Measurements from ENCODE around the gene NBL1. TPM values are rescaled to one million over a fixed set of nuclear protein-coding genes. Genes with fewer than 3 reads are reported as not detected.

Gene NBL1
- total and polyA plus RNA-seq, 2 donors (not counting 1 experiment from before 2014, with no cell fraction given), result 59.3 to 103 TPM

GRCh38 chr1:19656134-19656779 lies 12.1 kb downstream of the NBL1 start:
- Histone ChIP-seq H3K9me3 (ENCODE audit: control insufficient read depth, insufficient read depth, low read depth, low read length) (no peaks in the 10 kb centered on the region), H3K79me2 (ENCODE audit: control insufficient read depth, insufficient read depth, low read length) (peaks cover 28% of the 10 kb centered on the region)
- no peak for DNase-seq (ENCODE audit: low read depth in 2 of 2)

GRCh38 chr1:19656780-19657466 lies 12.8 kb downstream of the NBL1 start:
- Histone ChIP-seq H3K36me3 (ENCODE audit: control insufficient read depth, insufficient read depth, low read length) (peaks cover 8% of the 10 kb centered on the region), H4K20me1 (ENCODE audit: control insufficient read depth, extremely low read depth, insufficient read depth, low read length) (peaks cover 2% of the 10 kb centered on the region), H3K9me3 (ENCODE audit: control insufficient read depth, insufficient read depth, low read depth, low read length) (no peaks in the 10 kb centered on the region), H3K4me3 (replicated peaks in 1 of 4; ENCODE audit: control extremely low read depth in 1 of 4, insufficient read depth in 1 of 4, low read depth in 3 of 4, low read length in 4 of 4) (no peak overlapping the region), H3K9ac (ENCODE audit: insufficient read depth, low read length) (no peak overlapping the region), H3K27ac (ENCODE audit: insufficient read depth, low read length) (no peak overlapping the region), H3K4me2 (ENCODE audit: extremely low read depth, insufficient read depth, low read length) (no peak overlapping the region), H3K4me1 (ENCODE audit: control insufficient read depth, extremely low read depth, insufficient read depth, low read length) (peaks cover 11% of the 10 kb centered on the region), H2AFZ (ENCODE audit: low read length) (no peak overlapping the region), H3K27me3 (ENCODE audit: control insufficient read depth, insufficient read depth, low read length) (no peaks in the 10 kb centered on the region), H3K79me2 (ENCODE audit: control insufficient read depth, insufficient read depth, low read length) (peaks cover 23% of the 10 kb centered on the region)
- no peak for DNase-seq (ENCODE audit: low read depth in 2 of 2)
- TF ChIP-seq, protein P1, sequence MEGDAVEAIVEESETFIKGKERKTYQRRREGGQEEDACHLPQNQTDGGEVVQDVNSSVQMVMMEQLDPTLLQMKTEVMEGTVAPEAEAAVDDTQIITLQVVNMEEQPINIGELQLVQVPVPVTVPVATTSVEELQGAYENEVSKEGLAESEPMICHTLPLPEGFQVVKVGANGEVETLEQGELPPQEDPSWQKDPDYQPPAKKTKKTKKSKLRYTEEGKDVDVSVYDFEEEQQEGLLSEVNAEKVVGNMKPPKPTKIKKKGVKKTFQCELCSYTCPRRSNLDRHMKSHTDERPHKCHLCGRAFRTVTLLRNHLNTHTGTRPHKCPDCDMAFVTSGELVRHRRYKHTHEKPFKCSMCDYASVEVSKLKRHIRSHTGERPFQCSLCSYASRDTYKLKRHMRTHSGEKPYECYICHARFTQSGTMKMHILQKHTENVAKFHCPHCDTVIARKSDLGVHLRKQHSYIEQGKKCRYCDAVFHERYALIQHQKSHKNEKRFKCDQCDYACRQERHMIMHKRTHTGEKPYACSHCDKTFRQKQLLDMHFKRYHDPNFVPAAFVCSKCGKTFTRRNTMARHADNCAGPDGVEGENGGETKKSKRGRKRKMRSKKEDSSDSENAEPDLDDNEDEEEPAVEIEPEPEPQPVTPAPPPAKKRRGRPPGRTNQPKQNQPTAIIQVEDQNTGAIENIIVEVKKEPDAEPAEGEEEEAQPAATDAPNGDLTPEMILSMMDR (conservative IDR thresholded peaks at IDR 0.05 in 1 of 2, IDR thresholded peaks at IDR 0.05 in 1 of 2; ENCODE audit: low read depth in 1 of 2, low read length in 2 of 2), result no peak
- no peak for TF ChIP-seq EZH2 (IDR thresholded peaks at IDR 0.05; ENCODE audit: low read length, missing control alignments)

More at GRCh38 chr1:19656134-19656779, 12.1 kb downstream of the NBL1 start:
- Histone ChIP-seq H3K27ac (ENCODE audit: insufficient read depth, low read length) (no peak overlapping the region), H4K20me1 (ENCODE audit: control insufficient read depth, extremely low read depth, insufficient read depth, low read length) (peaks cover 2% of the 10 kb centered on the region), H3K36me3 (ENCODE audit: control insufficient read depth, insufficient read depth, low read length) (peaks cover 8% of the 10 kb centered on the region), H2AFZ (ENCODE audit: low read length) (no peak overlapping the region), H3K4me1 (ENCODE audit: control insufficient read depth, extremely low read depth, insufficient read depth, low read length) (peaks cover 17% of the 10 kb centered on the region), H3K4me2 (ENCODE audit: extremely low read depth, insufficient read depth, low read length) (no peak overlapping the region), H3K4me3 (replicated peaks in 1 of 4; ENCODE audit: control extremely low read depth in 1 of 4, insufficient read depth in 1 of 4, low read depth in 3 of 4, low read length in 4 of 4) (no peak overlapping the region), H3K27me3 (ENCODE audit: control insufficient read depth, insufficient read depth, low read length) (no peaks in the 10 kb centered on the region), H3K9ac (ENCODE audit: insufficient read depth, low read length) (no peak overlapping the region)
- TF ChIP-seq, protein P1 (conservative IDR thresholded peaks at IDR 0.05 in 1 of 2, IDR thresholded peaks at IDR 0.05 in 1 of 2; ENCODE audit: low read depth in 1 of 2, low read length in 2 of 2), result no peak
- no peak for TF ChIP-seq EZH2 (IDR thresholded peaks at IDR 0.05; ENCODE audit: low read length, missing control alignments)

DNA sequence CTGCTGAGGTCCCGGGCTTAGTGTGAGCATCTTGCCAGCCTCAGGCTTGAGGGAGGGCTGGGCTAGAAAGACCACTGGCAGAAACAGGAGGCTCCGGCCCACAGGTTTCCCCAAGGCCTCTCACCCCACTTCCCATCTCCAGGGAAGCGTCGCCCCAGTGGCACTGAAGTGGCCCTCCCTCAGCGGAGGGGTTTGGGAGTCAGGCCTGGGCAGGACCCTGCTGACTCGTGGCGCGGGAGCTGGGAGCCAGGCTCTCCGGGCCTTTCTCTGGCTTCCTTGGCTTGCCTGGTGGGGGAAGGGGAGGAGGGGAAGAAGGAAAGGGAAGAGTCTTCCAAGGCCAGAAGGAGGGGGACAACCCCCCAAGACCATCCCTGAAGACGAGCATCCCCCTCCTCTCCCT lies 13.4 kb downstream of the NBL1 start:
- Histone ChIP-seq H3K9me3 (ENCODE audit: control insufficient read depth, insufficient read depth, low read depth, low read length) (no peaks in the 10 kb centered on the region), H3K4me1 (ENCODE audit: control insufficient read depth, extremely low read depth, insufficient read depth, low read length) (peaks cover 9% of the 10 kb centered on the region), H3K4me3 (replicated peaks in 1 of 4; ENCODE audit: control extremely low read depth in 1 of 4, insufficient read depth in 1 of 4, low read depth in 3 of 4, low read length in 4 of 4) (no peak overlapping the region), H3K79me2 (ENCODE audit: control insufficient read depth, insufficient read depth, low read length) (peaks cover 19% of the 10 kb centered on the region), H3K36me3 (ENCODE audit: control insufficient read depth, insufficient read depth, low read length) (peaks cover 8% of the 10 kb centered on the region), H4K20me1 (ENCODE audit: control insufficient read depth, extremely low read depth, insufficient read depth, low read length) (peaks cover 2% of the 10 kb centered on the region), H3K27me3 (ENCODE audit: control insufficient read depth, insufficient read depth, low read length) (no peaks in the 10 kb centered on the region), H3K9ac (ENCODE audit: insufficient read depth, low read length) (no peak overlapping the region), H3K27ac (ENCODE audit: insufficient read depth, low read length) (no peak overlapping the region), H2AFZ (ENCODE audit: low read length) (no peak overlapping the region), H3K4me2 (ENCODE audit: extremely low read depth, insufficient read depth, low read length) (no peak overlapping the region)
- TF ChIP-seq EZH2 (IDR thresholded peaks at IDR 0.05; ENCODE audit: low read length, missing control alignments), result no peak
- TF ChIP-seq, protein P1 (conservative IDR thresholded peaks at IDR 0.05 in 1 of 2, IDR thresholded peaks at IDR 0.05 in 1 of 2; ENCODE audit: low read depth in 1 of 2, low read length in 2 of 2), result no peak
- DNase-seq (ENCODE audit: low read depth in 2 of 2), result no peak

Data from fibroblast of lung (primary cell).